Measurements from ENCODE around the gene PIP4P1. TPM values are rescaled to one million over a fixed set of nuclear protein-coding genes. Genes with fewer than 3 reads are reported as not detected.

The PIP4P1 gene
- total and polyA plus RNA-seq, 2 of the 8 experiments (the other 6 are each of a cell fraction or from before 2014, with no cell fraction given), result 29.5 to 60.0 TPM

- TF ChIP-seq HDAC2 (IDR thresholded peaks at IDR 0.05; ENCODE audit: borderline replicate concordance in 1 of 2, low read depth in 2 of 2, low read length in 2 of 2) (no peak), CHD2 (IDR thresholded peaks at IDR 0.05; ENCODE audit: low read length) (no peak), SP4 (IDR thresholded peaks at IDR 0.05; ENCODE audit: low read length) (no peak), CHD1 (IDR thresholded peaks at IDR 0.05; ENCODE audit: low read depth, low read length) (no peak)
Measured at GRCh38 chr14:20415782-20416206, 45.4 kb downstream of the PIP4P1 start (continued).
